ENCODE data around the gene UBASH3A.

The UBASH3A gene

DNA sequence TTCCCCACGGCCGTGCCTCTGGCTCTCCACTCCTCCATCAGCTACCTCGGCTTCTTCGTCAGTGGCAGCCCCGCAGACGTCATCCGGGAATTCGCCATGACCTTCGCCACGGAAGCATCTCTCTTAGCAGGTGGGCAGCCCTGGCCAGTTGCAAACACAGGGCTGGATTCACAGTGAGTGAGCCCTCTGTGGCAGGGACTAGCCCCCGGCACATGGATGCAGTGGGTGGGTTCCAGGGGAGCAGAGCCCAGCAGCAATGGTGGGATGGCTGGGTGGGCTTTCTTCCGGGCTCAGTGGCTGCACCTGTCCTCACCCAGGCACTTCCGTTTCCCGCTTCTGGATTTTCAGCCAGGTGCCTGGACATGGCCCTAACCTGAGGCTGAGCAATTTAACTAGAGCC is 9.4 kb downstream of the UBASH3A start:
- DNase-seq: no peak

DNA sequence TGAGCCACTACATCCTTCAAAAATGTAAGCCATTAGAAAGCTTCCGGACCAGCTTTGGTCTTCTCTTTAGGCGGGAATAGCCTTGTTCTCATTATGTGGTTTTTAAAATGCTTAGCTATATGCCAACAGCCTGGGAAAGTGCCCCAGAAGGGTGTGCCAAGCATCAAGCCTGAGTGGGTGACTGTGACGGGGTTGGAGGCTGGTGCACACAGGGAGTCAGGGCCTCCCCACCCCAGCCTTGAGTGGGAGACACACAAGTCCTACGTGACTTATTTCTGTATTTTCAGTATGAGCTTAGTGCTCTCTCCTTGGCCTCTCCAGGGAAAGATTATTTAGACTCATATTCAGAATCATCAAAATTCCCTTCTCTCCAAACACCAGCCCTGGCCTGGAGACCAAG is 9.8 kb downstream of the UBASH3A start:
- DNase-seq: no peak

DNA sequence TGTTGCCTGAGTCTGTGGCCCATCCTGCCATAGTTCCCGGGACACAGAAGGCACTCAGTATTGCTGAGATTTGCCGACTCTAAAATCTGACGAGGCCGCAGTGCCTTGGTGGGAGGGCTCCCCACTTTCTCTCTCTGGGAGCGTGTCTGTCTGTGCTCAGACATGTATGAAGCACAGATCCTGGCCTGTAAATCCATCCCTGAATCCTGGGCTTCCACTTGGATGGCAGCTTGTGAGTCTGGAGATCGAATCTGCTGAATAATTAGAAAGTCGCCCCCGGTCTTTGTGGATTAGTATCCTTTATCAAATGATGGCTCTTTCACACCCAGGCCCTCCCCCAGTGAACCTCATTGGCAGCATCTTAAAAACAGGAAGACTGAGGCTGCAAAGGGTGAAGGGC is 10.4 kb downstream of the UBASH3A start:
- no peak for DNase-seq

DNA sequence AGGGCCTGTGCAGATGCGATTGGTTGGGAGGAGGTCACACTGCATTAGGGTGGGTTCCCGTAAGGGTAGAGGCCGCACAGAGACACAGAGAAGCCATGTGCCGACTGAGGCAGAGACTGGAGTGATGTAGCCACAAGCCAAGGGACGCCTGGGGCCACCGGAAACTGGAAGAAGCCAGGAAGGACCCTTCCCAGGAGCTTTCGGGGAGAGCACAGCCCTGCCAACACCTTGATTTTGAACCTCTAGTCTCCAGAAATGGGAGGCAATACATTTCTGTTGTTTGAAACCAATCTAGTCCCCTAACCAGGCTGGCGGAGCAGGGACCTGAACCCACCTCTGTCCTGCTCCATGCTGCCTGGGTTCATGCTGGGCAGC is 10.8 kb downstream of the UBASH3A start:
- DNase-seq: no peak

DNA sequence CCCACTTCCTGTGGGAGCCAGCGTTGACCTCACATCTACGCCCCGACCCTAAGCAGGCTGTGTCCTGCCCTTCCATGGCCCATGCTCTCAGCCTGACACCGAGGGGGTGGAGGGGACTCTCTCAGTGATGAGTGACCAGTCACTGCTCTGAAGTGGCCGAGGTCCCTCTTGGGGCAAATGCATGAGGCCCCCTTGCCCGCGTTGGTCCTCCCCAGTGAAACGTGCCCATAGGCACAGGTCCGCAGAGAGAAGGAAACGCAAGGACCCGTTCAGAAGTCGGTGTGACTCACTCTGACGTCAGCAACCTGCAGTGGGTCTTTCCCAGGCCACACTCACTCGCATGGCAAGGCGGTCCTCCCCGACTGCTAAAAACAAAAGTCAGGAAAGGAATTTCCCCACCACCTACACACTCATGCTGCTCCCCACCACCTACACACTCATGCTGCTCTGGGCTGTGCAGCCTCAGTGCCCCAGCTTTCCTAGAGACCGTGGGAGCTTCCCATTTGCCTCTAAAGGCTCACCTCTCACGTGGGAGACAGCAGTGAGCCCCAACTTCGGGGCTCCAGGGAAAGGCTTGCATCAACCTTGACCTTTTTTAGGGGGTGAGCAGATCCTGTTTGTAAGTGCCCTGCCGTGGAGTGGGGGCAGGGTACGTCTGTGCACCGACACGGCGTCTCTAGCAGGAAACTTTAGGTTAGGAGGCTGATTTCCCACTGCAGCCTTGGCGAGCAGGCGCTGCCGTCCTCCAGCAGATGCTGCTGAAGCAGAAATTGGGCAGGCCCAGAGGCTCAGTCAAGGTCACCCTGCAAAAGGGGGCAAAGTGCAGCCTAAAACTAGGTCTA is 11.4 kb downstream of the UBASH3A start:
- no peak for DNase-seq

DNA sequence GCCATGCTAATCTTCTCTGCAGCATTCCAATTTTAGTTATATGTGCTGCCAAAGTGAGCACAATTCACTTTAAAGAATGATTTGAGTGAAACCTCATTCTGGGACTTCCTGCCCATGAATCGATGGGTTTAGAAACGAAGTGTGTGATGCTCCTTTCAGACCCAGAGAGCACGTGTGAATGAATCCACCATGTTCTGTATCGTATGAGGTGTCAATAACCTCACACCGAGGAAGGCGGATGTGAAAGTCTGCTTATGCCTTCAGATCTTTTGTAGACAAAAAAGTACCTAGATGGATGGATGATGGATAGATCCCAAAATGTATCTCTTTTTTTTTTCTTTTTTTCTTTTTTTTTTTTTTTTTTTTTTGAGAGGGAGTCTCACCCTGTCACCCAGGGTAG is 13.8 kb downstream of the UBASH3A start:
- DNase-seq: no peak

DNA sequence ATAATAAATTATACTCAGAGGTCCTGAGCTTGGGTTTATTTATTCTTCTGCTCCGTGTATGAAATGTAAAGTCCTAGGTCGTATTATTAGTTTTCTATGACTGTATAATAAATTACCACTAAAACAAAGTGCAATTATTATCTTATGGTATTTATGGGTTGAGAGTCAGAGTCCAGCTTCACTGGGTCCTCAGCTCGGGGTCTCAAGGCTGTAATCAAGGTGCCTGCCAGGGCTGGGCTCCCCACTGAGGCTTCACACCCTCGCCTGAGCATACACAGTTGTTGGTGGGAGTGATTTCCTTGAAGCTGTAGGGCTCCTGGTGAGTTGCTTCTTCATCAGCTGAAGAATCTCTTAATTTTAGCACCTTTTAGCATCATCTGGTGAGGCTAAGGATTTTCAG is 15.2 kb downstream of the UBASH3A start:
- DNase-seq: no peak

DNA sequence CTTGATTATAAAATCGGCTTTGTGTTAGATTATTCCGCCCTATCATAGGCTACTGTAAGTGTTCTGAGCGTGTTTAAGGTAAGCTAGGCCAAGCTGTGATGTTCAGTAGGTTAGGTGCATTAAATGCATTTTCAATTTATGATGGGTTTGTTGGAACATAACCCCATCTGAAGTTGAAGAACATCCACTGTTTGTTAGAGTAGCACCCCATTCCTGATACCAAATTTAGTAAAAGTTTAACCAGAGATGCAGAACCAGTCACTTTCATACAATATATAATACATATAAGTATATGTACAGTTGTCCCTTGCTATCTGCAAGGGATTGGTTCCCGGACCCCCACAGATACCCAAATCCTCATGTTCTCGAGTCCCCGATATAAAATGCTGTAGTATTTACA is 16.1 kb downstream of the UBASH3A start:
- no peak for DNase-seq

DNA sequence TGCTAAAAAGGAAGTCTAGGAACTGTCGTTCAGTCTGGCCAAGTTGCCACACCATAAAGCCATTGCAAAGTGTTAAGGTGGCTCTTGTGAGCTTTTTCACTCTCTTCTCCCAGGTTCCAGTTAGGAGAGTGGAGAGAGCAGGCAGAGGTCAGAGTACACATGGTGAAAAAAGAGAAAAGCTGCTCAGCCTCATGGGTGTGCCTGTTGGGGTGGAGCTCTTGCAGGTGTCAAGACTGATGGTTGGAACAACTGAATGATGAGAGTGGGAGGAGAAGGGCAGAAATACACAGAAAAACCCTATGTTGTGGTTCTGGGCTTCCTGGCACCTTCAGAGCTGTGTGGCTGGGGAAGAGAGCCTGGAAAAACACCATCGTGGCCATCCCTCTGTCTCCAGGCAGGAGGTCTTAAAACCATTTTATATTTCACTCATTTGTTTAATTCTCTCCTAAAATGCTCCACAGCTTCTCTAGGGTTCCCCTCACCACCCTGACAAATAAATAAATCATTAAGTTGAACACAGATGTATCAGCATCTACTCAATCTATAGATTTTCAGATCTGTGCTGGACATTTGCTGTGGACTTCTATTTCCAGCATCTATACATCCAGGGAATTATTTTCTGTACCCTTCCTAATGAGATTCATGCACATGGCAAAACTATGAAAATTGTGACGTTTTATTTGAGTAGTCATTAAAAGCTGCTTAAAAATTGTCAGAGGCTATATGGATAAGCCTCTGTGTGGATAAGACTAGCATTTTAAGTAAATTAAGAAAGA is 17.5 kb downstream of the UBASH3A start:
- DNase-seq: no peak

DNA sequence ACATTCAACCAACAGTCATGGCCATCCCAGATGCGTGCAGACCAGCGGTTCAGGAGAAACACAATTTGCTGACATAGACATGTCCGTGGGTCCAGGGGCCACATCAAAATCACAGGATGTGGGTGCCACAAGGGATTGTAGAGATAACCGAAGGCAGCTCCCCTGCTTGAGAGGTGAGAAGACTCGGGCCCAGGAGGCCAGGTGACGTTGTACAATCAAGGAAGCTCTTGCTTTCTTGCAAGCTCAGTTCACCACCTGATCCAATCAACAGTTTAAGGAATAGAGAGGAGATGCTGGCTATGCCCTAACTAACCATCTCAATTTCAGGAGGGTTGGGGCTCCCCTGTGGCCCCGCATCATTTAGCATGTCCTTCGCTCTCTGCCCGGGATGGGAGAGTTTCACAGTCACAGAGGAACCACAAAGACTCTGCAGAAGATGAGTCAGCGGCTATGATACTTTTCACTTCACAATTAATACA is 19.5 kb downstream of the UBASH3A start:
- no peak for DNase-seq

DNA sequence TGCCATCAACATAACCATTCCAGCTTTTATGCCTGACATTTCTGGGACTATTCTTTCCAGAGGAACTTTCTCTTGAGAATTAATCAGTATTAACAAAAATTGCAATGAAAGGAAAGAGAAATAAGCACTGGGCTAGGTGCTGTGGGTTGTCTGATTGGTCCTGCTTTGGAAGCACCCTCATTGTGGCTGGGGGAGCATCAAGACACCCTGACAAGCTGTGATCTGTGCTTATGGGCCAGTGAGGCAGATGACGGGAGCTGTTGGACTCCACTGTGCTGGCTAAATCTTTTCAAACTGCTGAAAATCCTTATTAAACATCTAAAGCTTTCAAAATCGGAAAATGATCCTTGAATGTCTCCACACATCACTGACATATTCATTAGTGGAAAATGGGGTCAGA is 20.0 kb downstream of the UBASH3A start:
- no peak for DNase-seq

DNA sequence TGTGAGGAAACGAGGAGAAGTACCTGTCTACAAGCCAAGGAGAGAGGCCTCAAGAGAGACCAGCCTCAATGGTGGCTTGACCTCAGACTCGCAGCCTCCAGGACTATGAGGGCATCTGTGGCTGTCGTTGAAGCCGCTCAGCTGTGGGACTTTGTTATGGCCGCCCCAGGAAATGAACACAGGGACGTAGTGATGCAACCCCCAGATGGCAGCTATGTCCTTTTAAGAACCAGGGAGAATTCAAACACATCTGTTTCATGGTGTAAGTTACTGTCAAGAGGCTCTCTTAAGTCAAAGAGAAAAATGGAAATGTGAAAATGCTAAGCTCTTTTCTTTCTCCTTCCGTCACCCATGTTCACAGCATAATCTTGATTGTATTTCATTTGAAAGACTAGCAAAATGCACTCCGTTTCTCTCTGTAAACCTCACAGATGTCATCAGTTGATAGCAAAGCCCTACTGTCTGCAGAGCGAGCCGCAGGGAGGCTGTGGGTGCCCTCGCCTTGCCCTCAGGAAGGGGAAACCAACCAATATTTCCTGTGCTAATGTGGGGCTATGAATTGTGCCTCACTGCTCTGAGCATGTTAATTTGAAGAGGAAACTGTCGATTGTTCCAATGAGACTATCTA is 21.3 kb downstream of the UBASH3A start:
- no peak for DNase-seq

DNA sequence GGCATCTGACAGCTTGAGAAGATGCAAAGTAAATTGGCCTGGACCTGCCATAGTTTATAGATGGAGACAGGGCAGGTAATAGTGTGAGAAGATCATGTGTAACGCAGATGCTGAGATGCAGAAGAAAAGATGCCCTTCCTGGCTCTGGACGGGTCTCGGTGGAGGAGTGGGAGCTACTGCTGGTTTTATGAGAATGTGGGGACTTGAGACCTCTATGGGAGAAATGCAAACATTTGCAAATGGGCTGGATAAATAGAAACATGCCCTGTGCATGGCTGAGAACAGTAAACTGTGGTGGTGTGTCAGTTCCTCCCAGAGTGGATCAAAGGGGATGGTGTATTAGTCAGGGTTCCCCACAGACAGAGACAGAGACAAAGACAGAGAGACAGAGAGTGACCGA is 21.9 kb downstream of the UBASH3A start:
- no peak for DNase-seq

DNA sequence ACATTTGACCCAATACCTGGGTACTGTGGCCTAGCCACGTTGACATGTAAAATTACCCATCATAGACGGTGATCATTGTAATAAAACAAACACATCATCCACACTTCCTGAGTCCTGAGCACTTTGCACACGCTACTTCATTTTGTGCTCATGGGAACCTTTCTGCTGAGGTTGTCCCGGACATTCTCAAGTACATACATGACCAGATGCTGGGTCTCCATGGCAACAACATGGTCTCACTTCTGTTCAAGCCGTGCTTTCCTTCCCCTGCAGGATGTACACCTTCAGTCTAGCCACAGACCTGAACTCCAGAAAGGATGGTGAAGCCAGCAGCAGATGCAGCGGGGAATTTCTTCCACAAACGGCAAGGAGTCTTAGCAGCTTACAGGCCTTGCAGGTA is 22.7 kb downstream of the UBASH3A start:
- no peak for DNase-seq

DNA sequence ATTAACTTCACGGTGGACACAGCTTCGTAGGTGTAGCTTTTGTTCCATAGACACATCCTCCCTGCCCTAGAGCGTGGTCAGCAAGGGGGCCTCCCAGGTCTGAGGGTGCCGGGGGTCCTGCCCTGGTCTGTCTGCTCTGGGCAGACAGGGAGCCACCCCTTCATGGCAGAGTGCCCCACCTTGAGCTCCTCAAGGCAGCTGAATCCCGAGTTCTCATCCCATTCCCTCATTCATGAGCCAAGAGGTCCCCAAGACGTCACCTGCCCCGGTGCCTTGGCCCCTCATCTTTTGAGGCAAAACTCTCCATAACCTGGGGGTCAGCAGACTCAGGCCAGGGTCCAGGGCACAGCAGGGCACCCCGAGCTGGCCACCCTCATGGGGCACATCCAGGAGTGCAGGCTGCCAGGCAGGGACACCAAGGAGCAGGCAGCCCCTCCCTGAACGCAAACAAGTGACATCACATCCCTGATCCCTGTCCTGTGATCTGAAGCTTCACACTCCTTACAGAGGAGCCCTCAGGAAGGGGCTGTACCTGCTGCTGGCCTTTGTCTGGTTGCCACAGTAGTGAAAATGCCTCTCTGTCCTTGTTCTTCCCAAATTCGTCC is 23.3 kb downstream of the UBASH3A start:
- DNase-seq: no peak

DNA sequence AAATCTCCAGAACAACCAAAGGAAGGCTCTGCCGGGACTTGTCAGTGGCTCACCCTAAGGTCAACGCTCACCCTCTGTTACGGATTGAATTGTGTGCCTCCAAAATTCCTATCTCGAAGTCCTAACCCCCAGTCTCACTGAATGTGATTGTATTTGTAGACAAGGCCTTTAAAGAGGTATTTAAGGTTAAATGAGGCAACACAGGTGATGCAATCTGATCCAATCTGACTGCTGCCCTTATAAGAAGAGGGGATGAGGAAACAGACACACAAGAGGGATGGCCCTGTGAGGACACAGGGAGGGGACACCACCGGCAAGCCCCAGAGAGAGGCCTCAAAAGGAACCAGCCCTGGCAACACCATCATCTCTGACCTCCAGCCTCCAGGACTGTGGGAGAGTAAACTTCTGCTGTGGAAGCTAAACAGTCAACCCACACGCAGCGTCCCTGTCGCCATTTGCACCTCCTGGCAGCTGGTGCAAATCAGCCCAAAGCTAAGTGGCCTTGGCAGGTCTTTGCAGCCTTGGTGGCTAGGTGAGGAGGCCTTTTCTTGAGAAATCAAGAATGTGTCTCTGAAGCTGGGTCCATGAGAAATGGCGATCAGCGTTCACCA is 24.2 kb downstream of the UBASH3A start:
- no peak for DNase-seq

DNA sequence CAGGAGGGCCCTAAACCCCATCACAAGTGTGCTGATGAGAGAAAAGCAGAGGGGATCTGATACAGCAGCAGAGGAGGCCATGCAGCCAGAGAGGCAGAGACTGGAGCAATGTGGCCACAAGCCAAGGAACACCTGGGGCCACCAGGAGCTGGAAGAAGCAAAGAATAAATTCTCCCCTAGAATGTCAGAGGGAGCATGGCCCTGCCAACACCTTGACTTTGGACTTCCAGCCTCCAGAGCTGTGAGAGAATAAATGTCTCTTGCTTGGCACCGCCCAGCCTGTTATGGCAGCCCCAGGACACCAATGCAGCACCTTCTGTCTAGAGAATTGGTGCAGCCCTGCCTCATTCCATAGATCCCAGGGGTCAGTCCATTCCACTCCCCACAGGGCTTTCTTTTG is 25.3 kb downstream of the UBASH3A start:
- no peak for DNase-seq

DNA sequence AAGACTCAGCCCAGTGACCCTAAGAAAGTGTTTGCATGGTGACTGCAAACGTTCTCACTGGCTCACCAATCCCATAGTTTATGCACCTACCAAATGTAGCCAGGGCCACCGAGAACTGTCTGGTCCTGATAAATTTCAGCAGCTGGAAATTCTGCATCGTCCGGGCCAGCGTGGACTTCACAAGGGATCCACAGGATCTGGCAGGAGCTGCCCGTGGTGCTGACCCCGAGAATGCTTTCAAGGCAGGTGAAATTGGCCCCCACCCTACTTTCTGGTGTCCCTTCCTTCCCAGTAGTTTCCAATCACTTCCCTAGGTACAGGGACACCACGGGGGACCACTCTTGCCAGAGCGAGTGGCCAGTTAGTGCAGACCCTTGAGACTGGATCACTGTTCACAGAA is 26.2 kb downstream of the UBASH3A start:
- no peak for DNase-seq

DNA sequence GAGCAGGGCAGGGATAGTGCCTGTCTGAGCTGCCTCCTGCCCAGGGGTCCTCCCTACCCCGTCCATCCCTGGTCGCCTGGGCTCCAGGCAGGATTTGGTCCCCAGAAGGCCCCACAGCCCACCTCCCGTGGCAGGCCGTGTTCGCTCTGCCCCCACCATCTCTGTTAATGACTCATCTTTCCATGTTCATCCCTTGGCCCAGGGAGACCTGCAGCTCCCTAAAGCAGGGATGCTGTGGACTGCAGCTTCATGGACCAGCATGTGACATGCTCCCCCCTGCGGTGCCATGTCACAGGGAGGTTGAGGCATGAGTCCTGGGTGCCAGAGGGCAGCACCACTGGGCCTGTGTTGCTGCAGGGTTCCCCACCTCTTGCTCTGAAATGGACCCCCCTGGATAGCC is 26.8 kb downstream of the UBASH3A start:
- DNase-seq: no peak

DNA sequence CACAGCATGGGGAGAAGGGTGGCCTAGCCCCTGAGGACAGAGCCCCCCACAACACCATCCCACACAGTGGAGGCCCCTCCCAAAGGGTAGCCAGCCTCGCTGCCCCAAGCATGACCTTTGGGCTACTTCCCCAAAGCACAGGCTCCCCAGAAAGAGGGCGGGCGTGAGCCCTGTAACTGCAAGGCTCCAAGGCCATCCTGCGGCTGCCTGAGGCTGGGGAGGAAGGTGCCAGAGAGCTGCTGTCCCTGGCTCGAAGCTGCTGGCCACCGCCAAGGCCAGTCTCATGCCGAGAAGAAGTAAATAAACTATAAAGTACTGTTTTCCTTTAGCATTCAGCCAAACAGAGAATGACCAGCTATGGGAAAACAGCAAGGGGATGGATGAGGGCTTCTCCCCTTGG is 27.5 kb downstream of the UBASH3A start:
- no peak for DNase-seq

DNA sequence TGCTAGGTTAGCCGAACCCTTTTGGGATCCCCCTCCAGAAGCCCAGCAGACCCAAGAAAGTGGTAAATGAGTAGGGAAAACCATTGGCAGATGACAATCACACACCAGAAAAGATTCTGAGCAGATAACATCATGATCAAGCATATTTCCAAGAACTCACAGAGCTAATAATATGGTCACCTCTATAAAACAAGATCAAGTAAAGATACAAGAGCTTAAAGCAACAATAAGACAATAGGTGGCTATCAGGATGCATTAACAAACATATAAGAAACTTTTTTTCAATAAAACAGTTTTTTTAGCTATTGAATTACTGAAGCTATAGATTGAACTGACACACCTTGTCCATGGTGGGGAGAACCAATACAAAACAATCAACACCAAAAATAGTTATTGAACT is 29.0 kb downstream of the UBASH3A start:
- DNase-seq: no peak

DNA sequence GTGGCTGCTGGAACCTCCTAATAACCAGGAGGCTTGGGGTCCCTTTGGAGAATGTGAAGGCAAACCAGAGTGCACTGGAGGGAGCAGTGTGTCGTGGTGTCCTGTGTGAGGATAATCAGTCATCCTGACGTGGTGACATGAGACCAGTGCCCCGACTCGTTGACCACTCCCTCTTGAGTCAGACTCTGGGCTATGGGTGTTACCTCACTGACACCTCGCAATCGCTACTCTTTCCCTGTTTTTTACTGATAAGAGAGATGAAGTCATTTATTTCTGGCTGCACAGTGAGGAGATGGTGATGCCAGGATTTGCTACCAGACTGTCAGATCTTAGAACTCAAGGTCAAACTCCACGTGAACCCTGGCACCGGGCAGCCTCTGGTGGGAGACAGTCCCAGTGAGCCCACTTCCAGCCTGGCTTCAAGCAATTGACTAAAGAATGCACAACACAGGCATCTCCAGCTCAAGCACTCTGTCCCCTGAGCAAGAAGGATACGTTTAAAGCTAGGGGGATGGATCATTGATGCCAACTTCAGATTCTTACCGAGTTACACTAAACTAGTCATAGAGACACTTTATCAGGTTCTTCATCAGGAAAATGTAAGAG is 30.3 kb downstream of the UBASH3A start:
- DNase-seq: no peak

DNA sequence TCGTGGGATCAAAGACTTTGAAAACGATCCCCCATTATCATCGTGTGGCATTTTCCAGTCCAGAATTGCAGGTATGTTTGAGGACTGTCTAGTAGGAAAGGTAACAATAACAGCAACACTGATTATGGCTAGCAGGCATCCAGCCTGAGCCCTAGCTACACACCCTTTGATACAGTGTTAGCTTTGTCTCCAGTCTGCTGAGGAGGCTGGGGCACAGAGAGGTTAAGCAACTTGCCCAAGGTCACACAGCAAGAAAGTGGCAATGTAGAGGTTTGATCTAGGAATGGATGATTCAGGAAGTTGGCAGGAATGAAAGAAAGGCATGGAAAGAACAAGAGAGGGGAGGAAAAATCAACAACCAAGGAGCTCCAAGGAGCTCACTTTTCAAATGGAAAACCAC is 31.2 kb downstream of the UBASH3A start:
- DNase-seq: no peak
